ENCODE data around the gene CHRNA9.

DNA sequence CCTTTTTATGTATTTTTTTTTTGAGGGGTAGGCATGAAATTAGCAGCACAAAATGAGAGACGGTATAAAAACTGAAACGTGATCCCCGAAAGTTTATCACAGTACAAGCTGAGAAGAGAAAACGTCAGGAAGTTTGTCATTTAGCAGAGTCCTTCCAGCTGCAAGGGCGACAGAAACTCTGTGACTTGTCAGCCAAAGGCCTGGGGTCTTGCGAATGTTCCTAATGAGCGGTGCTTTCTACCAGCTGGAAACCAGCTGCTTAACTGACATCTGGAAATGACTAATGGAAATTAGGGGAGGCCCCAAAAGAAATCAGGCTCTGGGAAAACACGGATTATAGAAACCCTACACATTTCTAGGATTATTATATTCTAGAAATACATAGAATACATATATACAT lies 66.5 kb downstream of the CHRNA9 start:
- no peak for TF ChIP-seq CTCF (IDR thresholded peaks at IDR 0.05; ENCODE audit: insufficient read depth, low read length, poor library complexity, severe bottlenecking)
- no peak for TF ChIP-seq EZH2phosphoT487 (conservative IDR thresholded peaks at IDR 0.05; ENCODE audit: low read length)
